PFSK-1 (cell line): ENCODE measurements around the gene FAM210B.

Experiments used
- FOXP2 ChIP-seq: optimal IDR thresholded peaks from 2 replicates; pipeline ENCODE3; 2011; ENCODE audit warnings: borderline replicate concordance, control low read depth, inconsistent platforms; ENCODE audit not compliant: insufficient read depth; ENCODE audit errors: extremely low read length, extremely low read depth
- POLR2AphosphoS5 ChIP-seq: IDR thresholded peaks from 2 replicates; pipeline ENCODE4 v1.6.1; 2012; ENCODE audit warnings: low read depth, mild to moderate bottlenecking, control low read depth, low read length, moderate library complexity
- SIN3A ChIP-seq: IDR thresholded peaks from 2 replicates; pipeline ENCODE4 v1.6.1; 2012; ENCODE audit warnings: mild to moderate bottlenecking, low read length, moderate library complexity, borderline replicate concordance; ENCODE audit not compliant: insufficient read depth
- TAF1 ChIP-seq: IDR thresholded peaks from 2 replicates; pipeline ENCODE4 v1.6.1; 2012; ENCODE audit warnings: low read length, control low read depth, borderline replicate concordance; ENCODE audit not compliant: insufficient read depth
- TF ChIP-seq, protein P1 (sequence below), 2 experiments: IDR thresholded peaks; 2 replicates each; pipeline versions ENCODE4 v1.6.1 to v1.8.0; 2011 to 2012; ENCODE audit warnings: low read depth in 2 of 2, low read length in 2 of 2, control low read depth in 1 of 2, inconsistent platforms in 1 of 2, mild to moderate bottlenecking in 1 of 2, moderate library complexity in 1 of 2; ENCODE audit not compliant: insufficient read depth in 1 of 2

Gene FAM210B

DNA sequence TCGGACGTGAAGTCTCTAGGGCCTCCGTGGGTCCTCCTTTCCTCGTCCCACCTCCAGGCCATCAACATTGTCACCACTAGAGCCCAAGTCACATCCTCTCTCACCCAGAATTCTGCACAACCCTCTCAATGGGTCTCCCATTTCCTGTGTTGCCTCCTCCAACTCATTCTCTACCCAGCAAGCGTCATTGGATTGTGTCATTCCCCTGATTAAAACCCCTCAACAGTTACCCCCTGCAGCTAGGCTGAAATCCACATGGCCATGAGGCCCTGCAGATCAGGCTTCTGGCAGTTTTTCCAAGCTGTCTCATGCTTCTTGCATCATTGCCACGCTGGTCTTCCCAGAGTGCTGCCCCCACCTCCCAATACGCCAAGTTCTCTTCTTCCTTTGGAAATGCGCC is 12.9 kb upstream of the FAM210B start:
- TF ChIP-seq, protein P1, sequence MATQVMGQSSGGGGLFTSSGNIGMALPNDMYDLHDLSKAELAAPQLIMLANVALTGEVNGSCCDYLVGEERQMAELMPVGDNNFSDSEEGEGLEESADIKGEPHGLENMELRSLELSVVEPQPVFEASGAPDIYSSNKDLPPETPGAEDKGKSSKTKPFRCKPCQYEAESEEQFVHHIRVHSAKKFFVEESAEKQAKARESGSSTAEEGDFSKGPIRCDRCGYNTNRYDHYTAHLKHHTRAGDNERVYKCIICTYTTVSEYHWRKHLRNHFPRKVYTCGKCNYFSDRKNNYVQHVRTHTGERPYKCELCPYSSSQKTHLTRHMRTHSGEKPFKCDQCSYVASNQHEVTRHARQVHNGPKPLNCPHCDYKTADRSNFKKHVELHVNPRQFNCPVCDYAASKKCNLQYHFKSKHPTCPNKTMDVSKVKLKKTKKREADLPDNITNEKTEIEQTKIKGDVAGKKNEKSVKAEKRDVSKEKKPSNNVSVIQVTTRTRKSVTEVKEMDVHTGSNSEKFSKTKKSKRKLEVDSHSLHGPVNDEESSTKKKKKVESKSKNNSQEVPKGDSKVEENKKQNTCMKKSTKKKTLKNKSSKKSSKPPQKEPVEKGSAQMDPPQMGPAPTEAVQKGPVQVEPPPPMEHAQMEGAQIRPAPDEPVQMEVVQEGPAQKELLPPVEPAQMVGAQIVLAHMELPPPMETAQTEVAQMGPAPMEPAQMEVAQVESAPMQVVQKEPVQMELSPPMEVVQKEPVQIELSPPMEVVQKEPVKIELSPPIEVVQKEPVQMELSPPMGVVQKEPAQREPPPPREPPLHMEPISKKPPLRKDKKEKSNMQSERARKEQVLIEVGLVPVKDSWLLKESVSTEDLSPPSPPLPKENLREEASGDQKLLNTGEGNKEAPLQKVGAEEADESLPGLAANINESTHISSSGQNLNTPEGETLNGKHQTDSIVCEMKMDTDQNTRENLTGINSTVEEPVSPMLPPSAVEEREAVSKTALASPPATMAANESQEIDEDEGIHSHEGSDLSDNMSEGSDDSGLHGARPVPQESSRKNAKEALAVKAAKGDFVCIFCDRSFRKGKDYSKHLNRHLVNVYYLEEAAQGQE (IDR thresholded peaks at IDR 0.05; ENCODE audit: insufficient read depth in 1 of 2, low read depth in 2 of 2, low read length in 2 of 2), result no peak
- TF ChIP-seq TAF1 (no peak), FOXP2 (no peak), POLR2AphosphoS5 (no peak), SIN3A (no peak)

- TF ChIP-seq FOXP2 (no peak), SIN3A (no peak), POLR2AphosphoS5 (no peak), TAF1 (no peak)
- TF ChIP-seq, protein P1 (IDR thresholded peaks at IDR 0.05; ENCODE audit: insufficient read depth in 1 of 2, low read depth in 2 of 2, low read length in 2 of 2), result no peak
These were observed 11.0 kb upstream of the FAM210B start for GRCh38 chr20:56347628-56348304.

DNA sequence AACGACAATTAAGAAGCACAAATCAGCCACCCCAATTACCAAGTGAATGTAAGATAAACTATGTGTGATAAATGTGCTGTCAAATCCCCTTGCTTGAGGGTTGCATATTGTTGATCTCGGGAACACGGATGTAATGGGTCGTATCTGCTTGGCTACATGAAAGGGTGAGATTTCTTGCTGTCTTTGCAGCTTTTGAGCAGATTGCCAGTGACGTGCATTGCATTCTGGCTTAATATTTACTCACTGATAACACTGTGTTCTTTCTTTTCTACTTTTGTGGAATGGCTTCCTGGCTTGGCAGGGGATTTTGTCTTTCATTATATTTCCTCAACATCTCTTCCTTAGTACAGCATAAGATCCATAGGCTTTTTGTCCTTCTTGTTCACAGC is 10.5 kb upstream of the FAM210B start:
- TF ChIP-seq, protein P1 (IDR thresholded peaks at IDR 0.05; ENCODE audit: insufficient read depth in 1 of 2, low read depth in 2 of 2, low read length in 2 of 2), result no peak
- TF ChIP-seq FOXP2 (no peak), POLR2AphosphoS5 (no peak), SIN3A (no peak), TAF1 (no peak)

GRCh38 chr20:56348746-56349145 is 10.0 kb upstream of the FAM210B start:
- TF ChIP-seq FOXP2 (no peak), SIN3A (no peak), TAF1 (no peak)
- TF ChIP-seq, protein P1 (IDR thresholded peaks at IDR 0.05; ENCODE audit: insufficient read depth in 1 of 2, low read depth in 2 of 2, low read length in 2 of 2), result no peak
